ENCODE results near the gene VWA3A. TPM values are rescaled to one million over a fixed set of nuclear protein-coding genes. Genes with fewer than 3 reads are reported as not detected.

Gene VWA3A
- total and polyA plus RNA-seq, 2 experiments from 2014 or later, result 0.45 TPM; not detected in 1

DNA sequence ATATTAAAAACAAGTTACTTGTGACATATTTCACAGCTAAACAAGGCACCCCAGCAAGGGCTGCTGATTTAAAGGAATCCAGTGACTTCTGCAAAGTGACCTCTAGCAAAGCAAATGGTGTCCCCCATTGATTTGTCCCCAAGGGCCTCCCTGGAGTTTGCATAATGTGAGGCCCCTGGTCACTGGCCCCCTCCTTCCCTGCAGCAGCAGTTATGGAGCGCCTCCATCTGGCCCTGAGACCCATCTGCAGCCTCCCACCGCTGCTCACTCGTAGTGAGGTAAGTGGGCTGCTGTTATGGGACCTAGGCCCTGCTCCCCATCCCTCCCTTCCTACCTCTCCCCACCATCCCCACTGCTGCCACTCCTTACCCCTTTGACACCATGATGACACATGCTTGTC, 94.2 kb downstream of the VWA3A start:
- no peaks in the 10 kb centered on the region for H3K36me3 ChIP-seq (ENCODE audit: insufficient read depth)
- peaks cover 16% of the 10 kb centered on the region for H3K4me1 Mint-ChIP-seq
- no peak overlapping the region for H3K27ac ChIP-seq (ENCODE audit: low read depth)
- TF ChIP-seq CREB1 (CRISPR knock-in tag; IDR thresholded peaks at IDR 0.05; ENCODE audit: low read depth), result peak; percentile 22; the same call in 1 of the 2 replicates
- no peak for TF ChIP-seq STAT1 (IDR thresholded peaks at IDR 0.05; ENCODE audit: unreplicated experiment)
- TF ChIP-seq CTCF (conservative IDR thresholded peaks at IDR 0.05; ENCODE audit: low read depth in 2 of 2), result peak; percentile 68 to 91
- TF ChIP-seq POLR2AphosphoS5 (IDR thresholded peaks at IDR 0.05; ENCODE audit: low read depth), result no peak
- no peak for TF ChIP-seq ZNF331 (CRISPR knock-in tag; IDR thresholded peaks at IDR 0.05; ENCODE audit: low read depth)
- TF ChIP-seq, protein P1, sequence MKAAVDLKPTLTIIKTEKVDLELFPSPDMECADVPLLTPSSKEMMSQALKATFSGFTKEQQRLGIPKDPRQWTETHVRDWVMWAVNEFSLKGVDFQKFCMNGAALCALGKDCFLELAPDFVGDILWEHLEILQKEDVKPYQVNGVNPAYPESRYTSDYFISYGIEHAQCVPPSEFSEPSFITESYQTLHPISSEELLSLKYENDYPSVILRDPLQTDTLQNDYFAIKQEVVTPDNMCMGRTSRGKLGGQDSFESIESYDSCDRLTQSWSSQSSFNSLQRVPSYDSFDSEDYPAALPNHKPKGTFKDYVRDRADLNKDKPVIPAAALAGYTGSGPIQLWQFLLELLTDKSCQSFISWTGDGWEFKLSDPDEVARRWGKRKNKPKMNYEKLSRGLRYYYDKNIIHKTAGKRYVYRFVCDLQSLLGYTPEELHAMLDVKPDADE (IDR thresholded peaks at IDR 0.05), result no peak
- no peak for TF ChIP-seq REST (IDR thresholded peaks at IDR 0.05; ENCODE audit: unreplicated experiment)
- TF ChIP-seq EZH2 (IDR thresholded peaks at IDR 0.05; ENCODE audit: low read depth, unreplicated experiment), result no peak
- TF ChIP-seq NANOG (IDR thresholded peaks at IDR 0.05; ENCODE audit: borderline replicate concordance), result no peak
- TF ChIP-seq, protein P2, sequence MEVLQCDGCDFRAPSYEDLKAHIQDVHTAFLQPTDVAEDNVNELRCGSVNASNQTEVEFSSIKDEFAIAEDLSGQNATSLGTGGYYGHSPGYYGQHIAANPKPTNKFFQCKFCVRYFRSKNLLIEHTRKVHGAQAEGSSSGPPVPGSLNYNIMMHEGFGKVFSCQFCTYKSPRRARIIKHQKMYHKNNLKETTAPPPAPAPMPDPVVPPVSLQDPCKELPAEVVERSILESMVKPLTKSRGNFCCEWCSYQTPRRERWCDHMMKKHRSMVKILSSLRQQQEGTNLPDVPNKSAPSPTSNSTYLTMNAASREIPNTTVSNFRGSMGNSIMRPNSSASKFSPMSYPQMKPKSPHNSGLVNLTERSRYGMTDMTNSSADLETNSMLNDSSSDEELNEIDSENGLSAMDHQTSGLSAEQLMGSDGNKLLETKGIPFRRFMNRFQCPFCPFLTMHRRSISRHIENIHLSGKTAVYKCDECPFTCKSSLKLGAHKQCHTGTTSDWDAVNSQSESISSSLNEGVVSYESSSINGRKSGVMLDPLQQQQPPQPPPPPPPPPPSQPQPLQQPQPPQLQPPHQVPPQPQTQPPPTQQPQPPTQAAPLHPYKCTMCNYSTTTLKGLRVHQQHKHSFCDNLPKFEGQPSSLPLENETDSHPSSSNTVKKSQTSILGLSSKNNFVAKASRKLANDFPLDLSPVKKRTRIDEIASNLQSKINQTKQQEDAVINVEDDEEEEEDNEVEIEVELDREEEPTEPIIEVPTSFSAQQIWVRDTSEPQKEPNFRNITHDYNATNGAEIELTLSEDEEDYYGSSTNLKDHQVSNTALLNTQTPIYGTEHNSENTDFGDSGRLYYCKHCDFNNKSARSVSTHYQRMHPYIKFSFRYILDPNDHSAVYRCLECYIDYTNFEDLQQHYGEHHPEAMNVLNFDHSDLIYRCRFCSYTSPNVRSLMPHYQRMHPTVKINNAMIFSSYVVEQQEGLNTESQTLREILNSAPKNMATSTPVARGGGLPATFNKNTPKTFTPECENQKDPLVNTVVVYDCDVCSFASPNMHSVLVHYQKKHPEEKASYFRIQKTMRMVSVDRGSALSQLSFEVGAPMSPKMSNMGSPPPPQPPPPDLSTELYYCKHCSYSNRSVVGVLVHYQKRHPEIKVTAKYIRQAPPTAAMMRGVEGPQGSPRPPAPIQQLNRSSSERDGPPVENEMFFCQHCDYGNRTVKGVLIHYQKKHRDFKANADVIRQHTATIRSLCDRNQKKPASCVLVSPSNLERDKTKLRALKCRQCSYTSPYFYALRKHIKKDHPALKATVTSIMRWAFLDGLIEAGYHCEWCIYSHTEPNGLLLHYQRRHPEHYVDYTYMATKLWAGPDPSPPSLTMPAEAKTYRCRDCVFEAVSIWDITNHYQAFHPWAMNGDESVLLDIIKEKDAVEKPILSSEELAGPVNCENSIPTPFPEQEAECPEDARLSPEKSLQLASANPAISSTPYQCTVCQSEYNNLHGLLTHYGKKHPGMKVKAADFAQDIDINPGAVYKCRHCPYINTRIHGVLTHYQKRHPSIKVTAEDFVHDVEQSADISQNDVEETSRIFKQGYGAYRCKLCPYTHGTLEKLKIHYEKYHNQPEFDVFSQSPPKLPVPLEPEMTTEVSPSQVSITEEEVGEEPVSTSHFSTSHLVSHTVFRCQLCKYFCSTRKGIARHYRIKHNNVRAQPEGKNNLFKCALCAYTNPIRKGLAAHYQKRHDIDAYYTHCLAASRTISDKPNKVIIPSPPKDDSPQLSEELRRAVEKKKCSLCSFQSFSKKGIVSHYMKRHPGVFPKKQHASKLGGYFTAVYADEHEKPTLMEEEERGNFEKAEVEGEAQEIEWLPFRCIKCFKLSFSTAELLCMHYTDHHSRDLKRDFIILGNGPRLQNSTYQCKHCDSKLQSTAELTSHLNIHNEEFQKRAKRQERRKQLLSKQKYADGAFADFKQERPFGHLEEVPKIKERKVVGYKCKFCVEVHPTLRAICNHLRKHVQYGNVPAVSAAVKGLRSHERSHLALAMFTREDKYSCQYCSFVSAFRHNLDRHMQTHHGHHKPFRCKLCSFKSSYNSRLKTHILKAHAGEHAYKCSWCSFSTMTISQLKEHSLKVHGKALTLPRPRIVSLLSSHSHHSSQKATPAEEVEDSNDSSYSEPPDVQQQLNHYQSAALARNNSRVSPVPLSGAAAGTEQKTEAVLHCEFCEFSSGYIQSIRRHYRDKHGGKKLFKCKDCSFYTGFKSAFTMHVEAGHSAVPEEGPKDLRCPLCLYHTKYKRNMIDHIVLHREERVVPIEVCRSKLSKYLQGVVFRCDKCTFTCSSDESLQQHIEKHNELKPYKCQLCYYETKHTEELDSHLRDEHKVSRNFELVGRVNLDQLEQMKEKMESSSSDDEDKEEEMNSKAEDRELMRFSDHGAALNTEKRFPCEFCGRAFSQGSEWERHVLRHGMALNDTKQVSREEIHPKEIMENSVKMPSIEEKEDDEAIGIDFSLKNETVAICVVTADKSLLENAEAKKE (CRISPR knock-in tag; IDR thresholded peaks at IDR 0.05), result no peak
- no peak for TF ChIP-seq EZH2phosphoT487 (IDR thresholded peaks at IDR 0.05; ENCODE audit: unreplicated experiment)
- TF ChIP-seq ZNF114 (CRISPR knock-in tag; IDR thresholded peaks at IDR 0.05), result no peak
- TF ChIP-seq JUNB (IDR thresholded peaks at IDR 0.05; ENCODE audit: unreplicated experiment), result no peak
- no peak overlapping the region for H3K4me2 ChIP-seq
- peaks cover 12% of the 10 kb centered on the region for H3K4me1 ChIP-seq (ENCODE audit: insufficient read depth)
- DNase-seq (ENCODE audit: low spot score) (peak; percentile 85), ATAC-seq (peak; percentile 1; the same call in 1 of the 3 replicates)
- no peak overlapping the region for H3K4me3 Mint-ChIP-seq
- H2AFZ ChIP-seq, result no peak overlapping the region
- H3K9me3 Mint-ChIP-seq, result no peaks in the 10 kb centered on the region
- H3K36me3 Mint-ChIP-seq (ENCODE audit: low read depth), result no peaks in the 10 kb centered on the region
- H3K4me3 ChIP-seq, result no peak overlapping the region
- peaks cover 5% of the 10 kb centered on the region; the same call in 1 of the 2 replicates for H3F3A ChIP-seq (replicated peaks; ENCODE audit: low read depth)
- H3K27me3 ChIP-seq (ENCODE audit: insufficient read depth), result no peaks in the 10 kb centered on the region
- peaks cover 24% of the 10 kb centered on the region for H3K27me3 Mint-ChIP-seq (ENCODE audit: insufficient read depth, low read depth, poor library complexity)
- H3K9me2 ChIP-seq (ENCODE audit: insufficient read depth), result no peaks in the 10 kb centered on the region
- no peaks in the 10 kb centered on the region for H4K20me1 ChIP-seq (replicated peaks; ENCODE audit: insufficient read depth)
- H3K27ac Mint-ChIP-seq, result no peak overlapping the region
- no peaks in the 10 kb centered on the region for H3K79me2 ChIP-seq (replicated peaks; ENCODE audit: insufficient read depth)
